Chondrocyte (in vitro differentiated cells): ENCODE results near the gene IGSF21. TPM values are rescaled to one million over a fixed set of nuclear protein-coding genes. Genes with fewer than 3 reads are reported as not detected.

Source experiments
- DNase-seq: peaks from one replicate; pipeline ENCODE4 v3.0.0; 2021; ENCODE audit warnings: mixed read lengths, low spot score
- H3K27ac Mint-ChIP-seq: one replicate; pipeline ENCODE4 v1.8.0; 2021; ENCODE audit warnings: mild to moderate bottlenecking, moderate library complexity, mixed read lengths; ENCODE audit not compliant: unreplicated experiment
- H3K27me3 Mint-ChIP-seq: 2 replicates; pipeline ENCODE4 v1.8.0; 2021; ENCODE audit warnings: low read depth, mixed read lengths
- H3K36me3 Mint-ChIP-seq: 2 replicates; pipeline ENCODE4 v1.8.0; 2021; ENCODE audit warnings: low read depth, mixed read lengths
- H3K4me1 Mint-ChIP-seq: 2 replicates; pipeline ENCODE4 v1.8.0; 2021; ENCODE audit warnings: low read depth, mild to moderate bottlenecking, mixed read lengths
- H3K4me3 Mint-ChIP-seq: one replicate; pipeline ENCODE4 v1.8.0; 2021; ENCODE audit warnings: mild to moderate bottlenecking, moderate library complexity, mixed read lengths; ENCODE audit not compliant: unreplicated experiment
- H3K9me3 Mint-ChIP-seq: 2 replicates; pipeline ENCODE4 v1.8.0; 2021; ENCODE audit warnings: low read depth, mixed read lengths
- total RNA-seq: library from RNA; stranded (reverse); gene quantifications from 3 replicates; pipeline ENCODE4 v1.2.1, GENCODE V29; 2021
- TF ChIP-seq, protein P1 (sequence below): fragments of 200-600 bp; sonication (generic); IDR thresholded peaks from 2 replicates; pipeline ENCODE4 v1.5.0; 2021; ENCODE audit warnings: antibody characterized with exemption, mild to moderate bottlenecking, moderate library complexity

Gene IGSF21
- total RNA-seq, 1 donor from 2014 or later = not detected

DNA sequence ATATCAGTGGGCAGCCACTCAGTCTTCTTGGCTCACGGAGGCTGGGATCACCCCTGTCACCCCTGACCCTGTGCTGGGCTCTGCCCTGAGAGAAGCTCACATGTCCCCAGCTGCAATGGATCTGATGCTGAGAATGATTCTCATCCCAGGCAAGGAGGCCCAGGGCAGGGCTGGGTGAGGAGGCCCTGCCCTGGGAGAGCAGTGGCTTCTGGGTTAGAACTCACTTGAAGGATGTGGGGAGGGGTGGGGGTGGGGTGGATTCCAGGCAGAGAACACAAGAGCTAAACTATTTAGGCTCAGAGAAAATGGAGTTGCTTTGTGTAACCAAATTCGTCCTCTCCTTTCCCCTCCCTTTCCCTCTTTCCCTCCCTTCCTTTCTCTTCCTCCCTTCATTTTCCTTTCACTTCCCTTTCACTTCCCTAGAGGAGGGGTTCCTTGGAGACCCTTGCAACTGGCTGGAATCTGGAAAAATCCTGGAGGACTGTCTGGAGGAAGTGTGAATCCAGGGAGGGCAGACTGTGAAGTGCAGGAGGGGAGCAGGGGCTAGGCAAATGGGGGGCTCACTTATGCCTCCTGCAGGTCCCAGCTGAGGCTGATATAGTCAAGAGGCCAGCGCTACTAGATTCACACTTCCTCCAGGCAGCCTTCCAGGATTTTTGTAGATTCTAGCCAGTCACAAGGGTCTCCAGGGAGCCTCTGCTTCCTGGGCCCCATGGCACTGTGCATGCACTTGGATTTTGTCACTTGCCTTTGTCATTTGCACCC is 47.0 kb downstream of the IGSF21 start:
- Mint-ChIP-seq H3K9me3 (peaks cover 2% of the 10 kb centered on the region), H3K4me3 (no peak overlapping the region), H3K4me1 (no peaks in the 10 kb centered on the region), H3K36me3 (no peaks in the 10 kb centered on the region), H3K27me3 (peaks cover 16% of the 10 kb centered on the region), H3K27ac (no peak overlapping the region)
- peak; percentile 38 for DNase-seq
- TF ChIP-seq, protein P1, sequence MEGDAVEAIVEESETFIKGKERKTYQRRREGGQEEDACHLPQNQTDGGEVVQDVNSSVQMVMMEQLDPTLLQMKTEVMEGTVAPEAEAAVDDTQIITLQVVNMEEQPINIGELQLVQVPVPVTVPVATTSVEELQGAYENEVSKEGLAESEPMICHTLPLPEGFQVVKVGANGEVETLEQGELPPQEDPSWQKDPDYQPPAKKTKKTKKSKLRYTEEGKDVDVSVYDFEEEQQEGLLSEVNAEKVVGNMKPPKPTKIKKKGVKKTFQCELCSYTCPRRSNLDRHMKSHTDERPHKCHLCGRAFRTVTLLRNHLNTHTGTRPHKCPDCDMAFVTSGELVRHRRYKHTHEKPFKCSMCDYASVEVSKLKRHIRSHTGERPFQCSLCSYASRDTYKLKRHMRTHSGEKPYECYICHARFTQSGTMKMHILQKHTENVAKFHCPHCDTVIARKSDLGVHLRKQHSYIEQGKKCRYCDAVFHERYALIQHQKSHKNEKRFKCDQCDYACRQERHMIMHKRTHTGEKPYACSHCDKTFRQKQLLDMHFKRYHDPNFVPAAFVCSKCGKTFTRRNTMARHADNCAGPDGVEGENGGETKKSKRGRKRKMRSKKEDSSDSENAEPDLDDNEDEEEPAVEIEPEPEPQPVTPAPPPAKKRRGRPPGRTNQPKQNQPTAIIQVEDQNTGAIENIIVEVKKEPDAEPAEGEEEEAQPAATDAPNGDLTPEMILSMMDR = no peak

DNA sequence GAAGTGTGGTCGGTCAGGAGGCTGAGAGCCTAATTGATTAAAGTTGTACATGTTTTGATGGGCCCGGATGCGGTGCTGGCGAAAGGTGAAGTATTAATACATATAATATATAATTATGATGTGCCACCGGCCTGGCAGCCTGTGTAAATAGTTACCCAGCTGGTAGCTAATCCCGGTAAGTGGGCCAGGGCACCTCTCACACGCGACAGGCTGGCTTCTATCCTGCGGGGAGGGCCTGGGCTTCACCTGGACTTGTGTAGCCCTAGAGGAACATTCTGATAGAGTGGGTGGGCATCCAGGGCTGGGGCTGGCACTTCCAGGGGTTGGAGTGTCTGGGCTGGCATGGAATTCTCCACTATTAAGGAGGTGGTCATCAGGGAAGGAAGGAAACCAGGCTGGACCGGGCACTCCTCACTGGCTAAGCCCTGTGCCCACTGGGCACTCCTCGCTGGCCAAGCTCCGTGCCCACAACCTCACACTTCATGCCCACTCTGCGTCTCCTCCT is 48.3 kb downstream of the IGSF21 start:
- Mint-ChIP-seq H3K9me3 (peaks cover 2% of the 10 kb centered on the region), H3K27me3 (peaks cover 16% of the 10 kb centered on the region), H3K27ac (no peak overlapping the region), H3K4me3 (no peak overlapping the region), H3K4me1 (no peaks in the 10 kb centered on the region), H3K36me3 (no peaks in the 10 kb centered on the region)
- peak; percentile 62 for DNase-seq
- TF ChIP-seq, protein P1 = no peak

DNA sequence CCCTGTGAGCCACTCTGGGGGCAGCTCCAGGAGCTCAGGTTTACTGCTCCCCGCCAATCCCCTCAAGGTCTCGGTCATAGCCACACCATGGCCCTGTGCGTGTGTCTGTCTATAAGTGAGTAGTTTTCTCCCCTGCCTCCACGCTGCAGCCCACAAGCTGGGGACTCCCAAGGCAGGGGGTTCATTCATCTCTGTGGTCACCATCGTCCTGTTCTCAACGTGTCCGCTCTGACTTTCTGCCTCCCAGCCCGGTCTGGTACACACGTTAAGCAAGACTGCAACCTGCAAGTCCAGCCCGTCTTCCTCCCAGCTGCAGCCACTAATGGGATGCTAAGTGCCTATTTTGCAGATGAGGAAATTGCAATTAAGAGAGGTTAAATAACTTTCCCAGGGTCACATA is 49.8 kb downstream of the IGSF21 start:
- no peaks in the 10 kb centered on the region for H3K9me3 Mint-ChIP-seq
- peaks cover 16% of the 10 kb centered on the region for H3K27me3 Mint-ChIP-seq
- DNase-seq = peak; percentile 67
- H3K36me3 Mint-ChIP-seq = no peaks in the 10 kb centered on the region
- H3K27ac Mint-ChIP-seq = no peak overlapping the region
- no peaks in the 10 kb centered on the region for H3K4me1 Mint-ChIP-seq
- TF ChIP-seq, protein P1 = no peak
- no peak overlapping the region for H3K4me3 Mint-ChIP-seq

DNA sequence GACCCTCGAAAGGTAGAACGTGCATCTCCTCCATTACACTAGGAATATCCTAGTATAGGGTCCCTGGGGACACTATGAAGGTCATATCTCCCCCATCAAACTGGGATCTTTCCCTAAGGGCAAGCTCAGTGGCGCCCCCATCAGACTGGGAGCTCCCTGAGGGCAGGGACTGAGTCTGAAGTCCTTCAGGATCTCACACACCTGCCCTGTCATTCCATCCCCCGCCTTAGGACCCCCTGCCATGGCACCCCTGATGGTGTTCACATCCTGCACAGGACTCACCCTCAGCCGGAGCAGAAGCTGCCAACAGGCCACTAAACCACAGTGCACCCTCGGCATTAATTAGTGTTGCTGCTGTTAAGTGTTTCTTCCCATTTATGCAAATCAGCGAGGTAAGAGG is 50.4 kb downstream of the IGSF21 start:
- Mint-ChIP-seq H3K27ac (no peak overlapping the region), H3K27me3 (peaks cover 22% of the 10 kb centered on the region), H3K4me1 (no peaks in the 10 kb centered on the region), H3K36me3 (no peaks in the 10 kb centered on the region), H3K9me3 (no peaks in the 10 kb centered on the region), H3K4me3 (no peak overlapping the region)
- TF ChIP-seq, protein P1 = no peak
- peak; percentile 66 for DNase-seq

DNA sequence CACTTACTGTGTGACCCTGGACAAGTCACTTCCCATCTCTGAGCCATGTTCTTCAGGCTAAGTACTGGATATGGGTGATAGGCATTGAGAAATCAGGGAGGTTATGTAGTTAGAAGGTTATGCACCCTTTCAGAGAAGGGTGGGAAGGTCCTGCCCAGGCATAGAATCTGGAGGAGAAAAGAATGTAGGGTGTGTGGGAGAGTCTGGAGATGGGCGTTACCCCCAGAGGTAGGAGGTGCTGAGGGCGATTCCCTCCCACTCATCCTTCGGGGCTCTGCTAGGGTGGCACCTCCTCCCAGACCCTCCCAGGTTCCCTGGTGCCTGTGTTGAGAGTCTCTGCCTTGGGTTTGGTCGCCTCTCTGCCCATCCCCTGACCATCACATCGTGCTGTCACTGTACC is 51.1 kb downstream of the IGSF21 start:
- no peaks in the 10 kb centered on the region for H3K9me3 Mint-ChIP-seq
- H3K4me3 Mint-ChIP-seq = no peak overlapping the region

More for the DNA sequence above, 51.1 kb downstream of the IGSF21 start:
- Mint-ChIP-seq H3K36me3 (no peaks in the 10 kb centered on the region), H3K27ac (no peak overlapping the region), H3K27me3 (peaks cover 22% of the 10 kb centered on the region), H3K4me1 (no peaks in the 10 kb centered on the region)
- DNase-seq = peak; percentile 37
- TF ChIP-seq, protein P1 = no peak
